Mesangial cell (primary cell): ENCODE results near the gene MOCS3. TPM values are rescaled to one million over a fixed set of nuclear protein-coding genes. Genes with fewer than 3 reads are reported as not detected.

Experiments
- total RNA-seq: library from RNA; depleted of rRNA; stranded (reverse); fragments of >200 nt; gene quantifications from 2 replicates; pipeline ENCODE4 v1.2.3, GENCODE V29; 2015

The MOCS3 gene, protein sequence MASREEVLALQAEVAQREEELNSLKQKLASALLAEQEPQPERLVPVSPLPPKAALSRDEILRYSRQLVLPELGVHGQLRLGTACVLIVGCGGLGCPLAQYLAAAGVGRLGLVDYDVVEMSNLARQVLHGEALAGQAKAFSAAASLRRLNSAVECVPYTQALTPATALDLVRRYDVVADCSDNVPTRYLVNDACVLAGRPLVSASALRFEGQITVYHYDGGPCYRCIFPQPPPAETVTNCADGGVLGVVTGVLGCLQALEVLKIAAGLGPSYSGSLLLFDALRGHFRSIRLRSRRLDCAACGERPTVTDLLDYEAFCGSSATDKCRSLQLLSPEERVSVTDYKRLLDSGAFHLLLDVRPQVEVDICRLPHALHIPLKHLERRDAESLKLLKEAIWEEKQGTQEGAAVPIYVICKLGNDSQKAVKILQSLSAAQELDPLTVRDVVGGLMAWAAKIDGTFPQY
- total RNA-seq = 5.9 and 6.6 TPM in 2 replicates

GRCh38 chr20:50958615-50959542 lies at the start of gene MOCS3:
MOCS3 (plus strand) TSS chr20:50958818; CDS start chr20:50958843, 25 bp downstream.

DNA sequence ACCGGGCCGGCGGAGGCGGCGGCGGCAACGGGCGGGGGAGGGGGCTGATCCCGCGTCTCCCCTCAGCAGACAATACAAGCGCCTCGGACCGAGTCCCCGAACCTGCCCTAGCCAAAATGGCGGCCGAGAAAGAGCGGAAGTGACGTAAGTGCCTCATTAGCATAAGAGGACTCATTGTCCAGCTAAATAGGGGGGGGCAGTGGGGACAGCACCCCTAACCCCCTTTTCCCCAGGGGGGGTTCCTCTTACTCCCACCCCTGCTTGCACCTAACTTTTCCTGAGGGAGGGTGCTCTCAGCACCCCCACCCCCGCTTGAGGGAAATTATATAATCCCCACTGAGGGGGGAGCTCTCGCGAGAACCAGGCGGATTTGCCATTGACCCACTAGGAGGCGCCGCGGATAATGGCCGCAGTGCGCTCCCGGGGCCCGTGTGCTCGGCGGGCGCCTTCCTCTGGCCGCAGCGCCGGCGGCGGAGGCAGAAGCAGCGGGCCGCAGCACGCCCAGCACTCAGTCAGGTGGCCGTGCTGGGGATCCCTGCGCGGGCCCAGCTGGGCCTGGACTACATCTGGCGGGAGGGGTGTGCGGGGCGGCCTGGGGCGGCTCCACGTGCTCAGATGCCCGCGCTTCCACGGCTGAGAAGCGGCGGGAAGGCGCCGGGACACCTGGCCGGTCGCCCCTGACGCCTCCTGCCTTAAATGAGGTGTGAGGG lies 27.2 kb upstream of the MOCS3 start, which contains the start of gene ADNP:
Gene ADNP, minus strand, starts transcription at position 132 of the 710 bp plus-strand sequence. CDS start 27,441 bp downstream, outside the sequence.

GRCh38 chr20:50957798-50958614 lies 612 bp upstream of the MOCS3 start, which contains the start of gene DPM1:
DPM1 (minus strand) TSS chr20:50958532; CDS start chr20:50958523, 9 bp downstream.

Other genes starting within 250 kb of the MOCS3 start
- 5.1 and 25.1 TPM in 2 replicates for gene PARD6B, start 227.2 kb upstream of the MOCS3 start, total RNA-seq
- 18.4 and 24.2 TPM in 2 replicates for gene BCAS4, start 163.8 kb upstream of the MOCS3 start, total RNA-seq
- gene ADNP, start 27.4 kb upstream of the MOCS3 start, total RNA-seq = 25.7 and 42.6 TPM in 2 replicates
- 22.7 and 45.5 TPM in 2 replicates for gene DPM1, start 286 bp upstream of the MOCS3 start, total RNA-seq
- gene KCNG1, start 64.3 kb downstream of the MOCS3 start, total RNA-seq = 33.8 and 34.1 TPM in 2 replicates